ENCODE data around the gene ISYNA1. TPM values are rescaled to one million over a fixed set of nuclear protein-coding genes. Genes with fewer than 3 reads are reported as not detected.

Gene ISYNA1
- total and polyA plus RNA-seq, 2 of the 4 experiments (the other 2 are of a cell fraction), result 3.4 to 24.7 TPM

DNA sequence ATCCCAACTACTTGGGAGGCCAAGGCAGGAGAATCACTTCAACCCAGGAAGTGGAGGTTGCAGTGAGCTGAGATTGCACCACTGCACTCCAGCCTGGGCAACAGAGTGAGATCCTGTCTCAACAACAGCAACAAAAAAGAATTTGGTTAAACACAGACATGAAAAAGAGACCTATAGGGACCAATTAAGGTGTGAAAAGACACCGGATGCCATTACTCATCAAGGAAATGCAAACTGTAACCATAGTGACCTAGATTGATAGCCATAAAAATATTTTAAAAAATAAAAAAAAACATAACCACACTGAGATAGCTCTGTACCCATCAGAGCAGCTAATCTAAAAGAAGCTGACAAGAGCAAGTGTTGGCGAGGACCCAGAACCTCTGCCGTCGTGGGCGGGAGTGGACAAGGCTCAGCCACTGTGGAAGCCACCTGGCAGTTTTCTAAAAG, 37.1 kb upstream of the ISYNA1 start:
- H3K27ac ChIP-seq (ENCODE audit: insufficient read depth, low read length), result no peak overlapping the region
- peaks cover 13% of the 10 kb centered on the region; the same call in 1 of the 2 replicates for H3K36me3 ChIP-seq (ENCODE audit: control insufficient read depth, insufficient read depth, low read length)
- in situ Hi-C loops (cut with MboI; ENCODE audit: low sequenced_read_pairs), result no loop called here
- H2AFZ ChIP-seq (replicated peaks; ENCODE audit: low read length, poor library complexity), result no peak overlapping the region
- peaks cover 58% of the 10 kb centered on the region for H4K20me1 ChIP-seq (ENCODE audit: insufficient read depth, low read length)
- no peak overlapping the region for H3K14ac ChIP-seq (replicated peaks; ENCODE audit: low read depth, low read length)
- no peak overlapping the region for H4K8ac ChIP-seq (ENCODE audit: low read depth in 2 of 2, low read length in 2 of 2)
- TF ChIP-seq BHLHE40 (IDR thresholded peaks at IDR 0.05; ENCODE audit: low read depth, low read length) (no peak), POLR2A (IDR thresholded peaks at IDR 0.05; ENCODE audit: low read depth, low read length) (no peak), CHD1 (IDR thresholded peaks at IDR 0.05; ENCODE audit: low read depth, low read length) (no peak), RAD21 (IDR thresholded peaks at IDR 0.05; ENCODE audit: low read length) (no peak), SMC3 (IDR thresholded peaks at IDR 0.05; ENCODE audit: low read depth, low read length) (no peak), MAZ (IDR thresholded peaks at IDR 0.05; ENCODE audit: borderline replicate concordance, low read depth, low read length) (no peak), FOS (IDR thresholded peaks at IDR 0.05; ENCODE audit: low read depth, low read length) (no peak), MAFK (IDR thresholded peaks at IDR 0.05; ENCODE audit: low read depth, low read length) (no peak), RFX5 (IDR thresholded peaks at IDR 0.05; ENCODE audit: low read depth, low read length) (no peak), MXI1 (IDR thresholded peaks at IDR 0.05; ENCODE audit: borderline replicate concordance, low read depth, low read length) (no peak)
- TF ChIP-seq, protein P1, sequence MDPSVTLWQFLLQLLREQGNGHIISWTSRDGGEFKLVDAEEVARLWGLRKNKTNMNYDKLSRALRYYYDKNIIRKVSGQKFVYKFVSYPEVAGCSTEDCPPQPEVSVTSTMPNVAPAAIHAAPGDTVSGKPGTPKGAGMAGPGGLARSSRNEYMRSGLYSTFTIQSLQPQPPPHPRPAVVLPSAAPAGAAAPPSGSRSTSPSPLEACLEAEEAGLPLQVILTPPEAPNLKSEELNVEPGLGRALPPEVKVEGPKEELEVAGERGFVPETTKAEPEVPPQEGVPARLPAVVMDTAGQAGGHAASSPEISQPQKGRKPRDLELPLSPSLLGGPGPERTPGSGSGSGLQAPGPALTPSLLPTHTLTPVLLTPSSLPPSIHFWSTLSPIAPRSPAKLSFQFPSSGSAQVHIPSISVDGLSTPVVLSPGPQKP (IDR thresholded peaks at IDR 0.05; ENCODE audit: borderline replicate concordance, low read depth, low read length), result no peak
- TF ChIP-seq, protein P2, sequence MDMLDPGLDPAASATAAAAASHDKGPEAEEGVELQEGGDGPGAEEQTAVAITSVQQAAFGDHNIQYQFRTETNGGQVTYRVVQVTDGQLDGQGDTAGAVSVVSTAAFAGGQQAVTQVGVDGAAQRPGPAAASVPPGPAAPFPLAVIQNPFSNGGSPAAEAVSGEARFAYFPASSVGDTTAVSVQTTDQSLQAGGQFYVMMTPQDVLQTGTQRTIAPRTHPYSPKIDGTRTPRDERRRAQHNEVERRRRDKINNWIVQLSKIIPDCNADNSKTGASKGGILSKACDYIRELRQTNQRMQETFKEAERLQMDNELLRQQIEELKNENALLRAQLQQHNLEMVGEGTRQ (IDR thresholded peaks at IDR 0.05; ENCODE audit: low read depth, low read length), result no peak
- 100% methylated on average over 3 of the region's 5 CpGs; no CpG with 5 or more reads in 1 of the 2 experiments for WGBS, 2 experiments (ENCODE audit: extremely low coverage in 2 of 2, insufficient read length in 1 of 2)
- intact Hi-C loops (cut with micrococcal nuclease), result no loop called here
- H2AK5ac ChIP-seq (ENCODE audit: low read depth, low read length), result no peak overlapping the region
- no peak overlapping the region for H3K4me2 ChIP-seq (ENCODE audit: low read depth, low read length)
- no peaks in the 10 kb centered on the region for H3K27me3 ChIP-seq (ENCODE audit: control insufficient read depth, insufficient read depth, low read length)
- peaks cover 29% of the 10 kb centered on the region for H3K4me1 ChIP-seq (ENCODE audit: control insufficient read depth, insufficient read depth, low read length)
- H3K4me3 ChIP-seq (ENCODE audit: insufficient read depth, low read depth, low read length), result no peak overlapping the region
- DNase-seq, result no peak
- no peak overlapping the region for H4K5ac ChIP-seq (ENCODE audit: low read depth, low read length)
- H3K56ac ChIP-seq (ENCODE audit: extremely low read depth, insufficient read depth, low read length), result no peak overlapping the region
- no peak overlapping the region for H2BK5ac ChIP-seq (ENCODE audit: low read depth, low read length, poor library complexity, severe bottlenecking)
- no peaks in the 10 kb centered on the region for H3K9me3 ChIP-seq (ENCODE audit: control insufficient read depth, insufficient read depth, low read length)
- no peak overlapping the region for H3K9ac ChIP-seq (ENCODE audit: low read depth, low read length)
- H3K4ac ChIP-seq (ENCODE audit: low read depth, low read length), result no peak overlapping the region
- CTCF ChIA-PET, result no interaction called here
- no peak overlapping the region for H4K91ac ChIP-seq (ENCODE audit: insufficient read depth, low read depth, low read length)
- no TSS peak for BruUV-seq (replicated peaks)
- H3K9me1 ChIP-seq (ENCODE audit: insufficient read depth, low read length), result peaks cover 34% of the 10 kb centered on the region
- no peak overlapping the region for H2BK120ac ChIP-seq (ENCODE audit: low read depth, low read length)
- no peak overlapping the region for H3K23ac ChIP-seq (ENCODE audit: low read depth, low read length)
- no peak overlapping the region for H2BK15ac ChIP-seq (ENCODE audit: low read depth, low read length)
- no peak overlapping the region for H2AK9ac ChIP-seq (replicated peaks; ENCODE audit: low read depth, low read length, poor library complexity)
- ATAC-seq (ENCODE audit: low read depth), result no peak
- no peak overlapping the region for H2BK20ac ChIP-seq (ENCODE audit: low read depth, low read length)
- no peak overlapping the region for H3K18ac ChIP-seq (ENCODE audit: low read depth, low read length)
- H3K79me1 ChIP-seq (ENCODE audit: low read depth in 1 of 2, low read length in 2 of 2), result peaks cover 31 to 96% of the 10 kb centered on the region in 2 experiments
- POLR2A ChIA-PET (ENCODE audit: unreplicated experiment), result no interaction called here
- dilution Hi-C loops (cut with HindIII; ENCODE audit: low sequenced_read_pairs, unreplicated experiment), result no loop called here
